MV-4-11 (cell line): ENCODE results near the gene CAPN8.
A peak's percentile ranks its signal among the peaks of the same experiment; 100 is the strongest.

ENCODE experiments used
- DNase-seq: peaks from one replicate; lab custom pipeline; 2025; lab: John Stamatoyannopoulos, UW

The CAPN8 gene

GRCh38 chr1:223654083-223654482 is 11.4 kb downstream of the CAPN8 start:
- DNase-seq = no peak

- no peak for DNase-seq
Measured at GRCh38 chr1:223653431-223653830, 12.1 kb downstream of the CAPN8 start.

- no peak for DNase-seq
Measured at GRCh38 chr1:223653015-223653414, 12.5 kb downstream of the CAPN8 start.

GRCh38 chr1:223652436-223652941 is 13.0 kb downstream of the CAPN8 start:
- DNase-seq = peak; percentile 15

DNA sequence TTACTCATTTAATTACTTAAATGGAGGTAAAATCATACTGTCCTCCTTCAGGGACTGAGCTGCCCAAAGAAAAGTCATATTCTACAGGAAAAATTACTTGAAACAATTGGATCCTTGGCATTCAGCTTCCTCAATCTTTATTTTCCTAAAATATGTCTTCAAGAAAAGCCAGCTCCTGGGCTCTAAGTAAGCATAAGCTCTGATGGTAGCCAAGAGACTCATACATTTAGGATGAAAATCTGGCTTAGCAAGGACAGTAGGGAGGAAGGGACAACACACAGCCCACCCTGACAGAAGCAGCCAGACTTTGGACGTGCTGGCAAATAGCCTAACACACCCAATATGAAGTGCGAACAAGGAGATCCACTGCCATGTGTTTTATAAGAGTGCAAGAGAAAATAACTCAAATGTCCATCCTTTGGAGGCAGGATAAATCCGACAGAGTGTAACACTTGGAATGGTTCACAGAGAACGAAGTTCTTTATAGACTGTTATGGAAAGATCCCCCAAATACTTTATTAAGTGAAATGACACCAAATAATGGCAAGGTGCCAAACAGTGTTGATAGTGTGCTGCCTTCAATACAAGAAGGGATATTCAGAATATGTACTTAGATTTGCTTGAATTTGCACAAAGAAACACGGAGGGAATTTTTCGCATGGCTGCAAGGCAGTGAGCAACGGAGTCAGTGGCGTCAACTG is 14.1 kb downstream of the CAPN8 start:
- no peak for DNase-seq

GRCh38 chr1:223650465-223650864 is 15.0 kb downstream of the CAPN8 start:
- no peak for DNase-seq

DNA sequence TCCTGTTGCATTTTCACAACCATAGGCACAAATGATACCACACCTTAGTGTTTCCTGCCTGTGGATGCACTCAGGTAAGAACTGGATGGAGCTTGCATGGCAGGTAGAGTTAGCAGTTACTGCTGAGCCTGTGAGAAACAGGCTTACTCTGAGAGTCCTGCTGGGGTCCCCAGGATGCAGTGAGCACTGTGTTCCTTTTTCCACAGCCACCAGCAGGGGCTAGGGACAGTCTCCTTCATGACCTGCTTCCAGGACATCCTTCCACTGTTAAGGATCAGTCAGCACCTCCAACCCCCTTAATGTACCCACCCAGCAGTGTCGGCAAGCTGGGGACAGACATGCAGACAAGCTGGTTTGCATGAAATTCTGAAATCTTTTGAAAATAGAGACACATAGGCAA is 16.3 kb downstream of the CAPN8 start:
- DNase-seq = no peak

DNA sequence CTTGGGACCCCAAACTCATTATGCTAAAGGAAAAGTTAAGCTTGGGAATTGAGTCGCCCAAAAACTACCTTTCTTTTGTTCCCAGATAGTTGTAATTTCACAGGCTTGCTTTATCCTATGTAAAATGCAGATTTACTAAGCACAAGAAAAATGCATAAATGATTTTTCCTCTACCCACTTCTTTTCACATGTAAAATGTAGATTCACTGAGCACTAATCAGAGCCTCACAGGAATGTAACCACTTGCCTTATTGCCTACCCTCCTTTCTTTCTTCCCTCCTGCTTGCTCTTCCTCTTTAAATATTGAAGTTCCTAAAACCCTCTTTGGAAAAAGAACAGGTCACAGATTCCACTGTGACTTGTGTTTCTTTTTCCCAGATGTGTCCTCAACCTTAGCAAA is 18.3 kb downstream of the CAPN8 start:
- no peak for DNase-seq

DNA sequence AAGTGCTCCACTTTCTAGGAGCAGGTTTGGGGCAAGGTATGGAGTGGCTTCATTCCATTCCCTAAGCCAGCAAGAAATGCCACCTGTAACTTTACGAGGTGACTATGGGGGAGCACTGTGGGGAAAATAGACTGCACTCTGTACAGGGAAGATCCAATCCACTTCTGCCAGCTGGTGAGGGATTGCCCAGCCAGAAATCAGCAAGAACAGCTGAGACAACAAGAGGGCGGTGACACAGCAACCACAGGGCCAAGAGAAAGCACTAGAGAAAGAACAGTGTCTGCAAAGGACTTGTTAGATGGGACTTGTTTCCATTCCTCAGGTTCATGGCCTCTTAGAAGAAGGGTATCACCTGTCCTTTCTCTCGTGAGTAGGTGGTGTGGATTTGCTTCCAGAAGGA is 19.6 kb downstream of the CAPN8 start:
- no peak for DNase-seq

GRCh38 chr1:223642237-223642636 is 23.3 kb downstream of the CAPN8 start:
- DNase-seq = no peak

GRCh38 chr1:223641523-223642039 is 23.9 kb downstream of the CAPN8 start:
- DNase-seq = no peak

- peak; percentile 94 for DNase-seq
Measured at GRCh38 chr1:223639331-223639749, 26.2 kb downstream of the CAPN8 start.

DNA sequence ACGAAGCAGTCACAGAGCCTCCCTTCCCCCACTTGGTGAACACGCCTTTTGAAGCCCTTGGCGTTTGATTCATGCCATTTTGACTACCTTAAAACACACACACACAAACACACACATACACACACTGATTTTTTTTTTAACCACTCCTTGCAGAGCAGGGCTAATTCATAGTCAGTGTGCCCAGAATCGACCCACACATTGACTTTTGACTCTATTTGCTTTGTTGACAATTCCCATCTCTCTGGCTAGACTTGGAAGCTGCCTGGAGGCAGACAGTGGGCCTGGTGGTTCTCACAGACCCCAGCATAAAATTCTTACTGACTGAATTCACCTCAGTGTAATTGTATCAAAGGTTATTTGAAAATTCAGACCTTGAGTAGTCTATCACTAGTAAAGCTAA is 30.3 kb downstream of the CAPN8 start:
- no peak for DNase-seq

DNA sequence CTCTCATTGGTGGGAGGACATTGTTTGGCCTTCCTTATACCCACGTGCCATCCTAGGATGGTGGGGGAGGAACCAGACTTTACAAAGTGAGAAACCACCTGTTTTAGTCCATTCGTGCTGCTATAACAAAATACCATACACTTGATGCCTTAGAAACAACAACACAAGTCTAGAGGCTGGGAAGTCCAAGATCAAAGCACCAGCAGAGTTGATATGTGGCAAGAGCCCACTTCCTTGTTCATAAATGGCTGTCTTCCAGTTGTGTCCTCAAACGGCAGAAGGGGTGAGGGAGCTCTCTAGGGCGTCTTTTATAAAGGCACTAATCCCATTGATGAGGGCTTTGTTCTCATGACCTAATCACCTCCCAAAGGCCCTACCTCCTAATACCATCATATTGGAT is 31.1 kb downstream of the CAPN8 start:
- DNase-seq = no peak

GRCh38 chr1:223631956-223632355 is 33.5 kb downstream of the CAPN8 start:
- DNase-seq = no peak

DNA sequence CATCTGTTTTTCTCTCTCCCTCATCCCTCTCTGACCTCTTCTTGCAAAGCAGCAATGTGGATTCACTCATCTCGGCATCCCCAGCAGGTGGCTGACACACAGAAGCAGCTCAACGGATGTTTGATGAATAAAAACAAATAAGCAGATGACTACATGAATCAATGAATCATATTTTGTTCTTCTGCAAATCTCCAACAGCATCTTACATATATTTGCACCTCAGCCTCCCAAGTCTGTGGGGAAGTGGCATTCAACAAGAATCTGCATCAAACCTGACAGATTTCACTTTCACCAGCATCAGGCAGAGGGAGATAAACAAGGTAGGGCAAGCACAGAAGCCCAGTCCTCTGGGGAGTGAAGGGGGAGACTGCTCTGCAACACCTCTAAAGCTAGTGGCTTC is 34.0 kb downstream of the CAPN8 start:
- no peak for DNase-seq

DNA sequence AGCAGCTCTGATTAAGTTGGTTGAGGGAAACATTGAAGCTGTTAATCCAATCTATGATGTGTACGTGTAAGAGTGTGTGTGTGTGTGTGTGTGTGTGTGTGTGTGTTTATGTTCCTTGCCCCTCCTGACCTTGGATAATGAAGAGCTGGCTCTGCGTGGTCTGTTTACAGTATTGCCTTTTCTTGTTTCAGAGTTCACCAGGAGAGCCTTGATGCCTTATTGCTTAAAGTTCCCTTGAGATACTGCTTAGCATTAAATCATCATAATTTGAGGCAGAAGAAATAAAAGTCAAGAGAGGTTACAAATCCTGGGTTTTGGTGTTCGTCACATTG is 36.4 kb downstream of the CAPN8 start:
- DNase-seq = no peak

DNA sequence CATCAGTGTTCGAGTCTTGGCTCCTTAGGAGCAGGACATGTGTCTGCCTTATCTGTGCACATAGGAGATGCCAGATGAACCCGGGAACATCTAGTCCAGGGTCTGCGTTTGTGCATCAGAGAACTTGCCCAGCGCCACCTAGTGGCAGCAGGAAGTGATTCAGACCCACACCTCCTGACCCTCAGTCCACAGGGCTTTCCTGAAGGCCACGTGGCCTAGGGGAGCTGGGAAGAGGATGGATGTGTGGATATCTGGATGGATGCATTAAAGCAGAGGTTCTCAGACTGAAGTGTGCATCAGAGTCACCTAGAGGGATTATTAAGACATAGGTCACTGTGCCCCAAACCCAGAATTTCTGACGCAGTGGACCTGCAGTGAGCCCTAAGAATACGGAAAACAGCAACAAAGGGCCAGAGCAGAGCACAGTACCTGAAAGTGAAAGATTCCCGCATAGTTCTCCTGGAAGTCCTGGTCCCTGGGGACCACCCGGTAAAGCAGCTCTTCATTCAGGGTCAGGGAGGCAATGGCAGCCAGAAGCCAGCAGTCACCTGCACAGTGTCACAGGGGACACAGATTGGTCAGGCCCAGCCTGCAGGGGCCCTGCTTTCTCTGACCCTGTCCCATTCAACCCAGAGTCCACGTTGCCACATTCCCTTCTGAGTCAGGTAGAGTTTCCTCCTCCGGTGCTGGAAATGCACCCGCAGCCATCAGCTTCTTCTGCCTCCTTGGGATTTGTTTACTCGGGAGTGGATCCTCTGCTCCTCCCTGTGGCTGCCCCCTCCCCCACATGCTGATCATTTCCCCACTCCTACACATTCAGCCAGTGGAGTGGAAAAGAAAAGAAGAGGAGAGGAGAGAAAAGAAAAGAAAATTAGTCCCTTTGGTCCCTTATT is 37.0 kb downstream of the CAPN8 start:
- DNase-seq = peak; percentile 19

GRCh38 chr1:223622132-223622842 is 43.2 kb downstream of the CAPN8 start:
- no peak for DNase-seq

DNA sequence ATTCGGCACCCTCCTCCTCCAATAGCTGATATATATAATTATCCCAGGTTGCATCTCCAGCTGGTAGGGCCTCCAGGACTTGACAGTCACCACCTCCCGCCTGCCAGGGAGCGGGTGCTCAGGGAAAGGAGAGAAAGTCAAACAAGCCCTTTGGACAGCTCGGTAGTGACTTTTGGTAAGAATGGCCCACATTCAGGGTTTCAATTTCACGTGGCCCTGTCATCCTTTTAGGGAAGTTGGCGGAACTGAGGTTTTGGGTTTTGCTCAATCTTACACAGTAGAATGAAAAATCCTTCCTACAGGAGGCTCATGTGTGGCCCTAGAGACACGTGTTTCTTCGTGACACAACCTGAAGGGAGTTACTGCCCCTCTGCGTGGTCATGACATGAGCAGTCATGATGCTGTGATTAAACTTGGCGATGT is 44.2 kb downstream of the CAPN8 start:
- peak; percentile 98 for DNase-seq

GRCh38 chr1:223620297-223620897 is 45.1 kb downstream of the CAPN8 start:
- peak; percentile 24 for DNase-seq

DNA sequence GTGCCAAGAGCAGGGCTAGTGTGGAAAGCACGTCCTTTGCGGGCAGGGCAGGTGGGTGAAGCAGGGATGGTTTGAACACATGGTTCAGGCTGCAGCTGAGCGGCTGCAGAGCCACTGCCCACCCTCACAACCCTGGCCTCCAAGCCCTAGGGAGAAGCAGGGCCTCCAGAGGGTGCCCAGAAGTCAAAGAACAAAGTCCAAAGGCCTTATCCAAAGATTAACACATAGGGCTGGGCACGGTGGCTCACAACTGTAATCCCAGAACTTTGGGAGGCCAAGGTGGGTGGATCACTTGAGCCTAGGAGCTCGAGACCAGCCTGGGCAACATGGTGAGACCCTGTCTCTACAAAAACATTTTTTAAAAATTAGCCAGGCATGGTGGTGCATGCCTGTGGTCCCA is 46.8 kb downstream of the CAPN8 start:
- DNase-seq = no peak
